Breast epithelium (tissue), 4 donors: ENCODE results near the gene RBP5. TPM values are rescaled to one million over a fixed set of nuclear protein-coding genes. Genes with fewer than 3 reads are reported as not detected.

Experiments
- DNase-seq, 2 donors: peaks; one replicate each; pipeline ENCODE4 v3.0.0-alpha.2; 2019; ENCODE audit warnings: low spot score in 2 of 2
- H3K27ac ChIP-seq, 2 donors: fragments of 200-600 bp; sonication (generic) in 1 of 2; one replicate each; pipeline ENCODE4 v1.5.1; 2016 to 2019; ENCODE audit warnings: mild to moderate bottlenecking in 1 of 2
- H3K27me3 ChIP-seq, 2 donors: fragments of 200-600 bp; sonication (generic) in 1 of 2; one replicate each; pipeline versions ENCODE4 v1.5.1 to v1.6.0; 2017 to 2019; ENCODE audit warnings: control low read depth in 1 of 2, mild to moderate bottlenecking in 1 of 2
- H3K36me3 ChIP-seq: fragments of 200-600 bp; one replicate; pipeline ENCODE4 v1.5.1; 2019
- H3K4me1 ChIP-seq, 2 donors: fragments of 200-600 bp; sonication (generic); one replicate each; pipeline ENCODE4 v1.5.1; 2016 to 2019; ENCODE audit warnings: control low read depth in 1 of 2
- H3K4me3 ChIP-seq, 3 donors: fragments of 200-600 bp; sonication (generic); 1 replicate in 2 of 3; 2 replicates in 1 of 3; pipeline ENCODE4 v1.5.1; 2016 to 2019; ENCODE audit warnings: mild to moderate bottlenecking in 3 of 3, moderate library complexity in 2 of 3
- H3K9me3 ChIP-seq, 2 donors: fragments of 200-600 bp; sonication (generic) in 1 of 2; one replicate each; pipeline ENCODE4 v1.5.1; 2016 to 2019; ENCODE audit warnings: control low read depth in 1 of 2
- POLR2A ChIP-seq: fragments of 450-650 bp; IDR thresholded peaks from one replicate; pipeline ENCODE4 v1.6.1; 2016; ENCODE audit warnings: antibody characterized with exemption, mild to moderate bottlenecking, moderate library complexity
- POLR2AphosphoS5 ChIP-seq, 3 donors: sonication (generic); formaldehyde crosslinking; IDR thresholded peaks; one replicate each; pipeline ENCODE4 v1.6.1; 2017; ENCODE audit warnings: antibody characterized with exemption in 3 of 3
- intact Hi-C: fragments of 100-400 bp; cut with DNase I; formaldehyde crosslinking; loops from one replicate; pipeline ENCODE4 v1.15.1; 2023; ENCODE audit warnings: low total_unique reads
- total RNA-seq, 3 donors: library from RNA; depleted of rRNA; stranded (reverse); fragments of >200 nt; gene quantifications; one replicate each; pipeline ENCODE4 v1.1.0, GENCODE V29; 2016
- TF ChIP-seq, protein P1 (sequence below), 3 donors: fragments of 450-650 bp; IDR thresholded peaks; one replicate each; pipeline ENCODE4 v1.5.1; 2016 to 2017; ENCODE audit warnings: antibody characterized with exemption in 3 of 3, mild to moderate bottlenecking in 3 of 3, moderate library complexity in 3 of 3

The RBP5 gene
- total RNA-seq, 3 donors from 2014 or later = 1.1 to 3.3 (median 2.9) TPM

DNA sequence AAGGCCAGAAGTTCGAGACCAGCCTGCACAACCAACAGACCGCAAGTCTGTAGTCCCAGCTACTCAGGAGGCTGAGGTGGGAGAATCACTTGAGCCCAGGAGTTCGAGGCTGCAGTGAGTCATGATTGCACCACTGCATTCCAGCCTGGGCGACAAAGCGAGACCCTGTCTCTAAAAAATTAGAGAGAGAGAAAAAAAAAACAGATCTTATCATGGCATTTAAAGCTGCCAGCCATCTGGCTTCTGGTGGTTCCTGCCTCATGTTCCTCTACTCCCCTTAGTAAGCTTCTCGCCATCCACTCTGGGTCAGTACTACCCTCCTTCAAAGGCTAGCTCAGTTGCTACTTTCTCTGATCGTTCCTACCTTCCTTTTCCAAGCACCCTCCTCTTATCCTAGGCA, 17.5 kb upstream of the RBP5 start:
- Histone ChIP-seq H3K27me3 (no peaks in the 10 kb centered on the region), H3K4me1 (no peaks in the 10 kb centered on the region), H3K9me3 (no peaks in the 10 kb centered on the region), H3K4me3 (no peak overlapping the region), H3K27ac (no peak overlapping the region), H3K36me3 (peaks cover 5% of the 10 kb centered on the region)
- intact Hi-C loops = no loop called here
- TF ChIP-seq, protein P1, sequence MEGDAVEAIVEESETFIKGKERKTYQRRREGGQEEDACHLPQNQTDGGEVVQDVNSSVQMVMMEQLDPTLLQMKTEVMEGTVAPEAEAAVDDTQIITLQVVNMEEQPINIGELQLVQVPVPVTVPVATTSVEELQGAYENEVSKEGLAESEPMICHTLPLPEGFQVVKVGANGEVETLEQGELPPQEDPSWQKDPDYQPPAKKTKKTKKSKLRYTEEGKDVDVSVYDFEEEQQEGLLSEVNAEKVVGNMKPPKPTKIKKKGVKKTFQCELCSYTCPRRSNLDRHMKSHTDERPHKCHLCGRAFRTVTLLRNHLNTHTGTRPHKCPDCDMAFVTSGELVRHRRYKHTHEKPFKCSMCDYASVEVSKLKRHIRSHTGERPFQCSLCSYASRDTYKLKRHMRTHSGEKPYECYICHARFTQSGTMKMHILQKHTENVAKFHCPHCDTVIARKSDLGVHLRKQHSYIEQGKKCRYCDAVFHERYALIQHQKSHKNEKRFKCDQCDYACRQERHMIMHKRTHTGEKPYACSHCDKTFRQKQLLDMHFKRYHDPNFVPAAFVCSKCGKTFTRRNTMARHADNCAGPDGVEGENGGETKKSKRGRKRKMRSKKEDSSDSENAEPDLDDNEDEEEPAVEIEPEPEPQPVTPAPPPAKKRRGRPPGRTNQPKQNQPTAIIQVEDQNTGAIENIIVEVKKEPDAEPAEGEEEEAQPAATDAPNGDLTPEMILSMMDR (IDR thresholded peaks at IDR 0.05) = no peak
- TF ChIP-seq POLR2A (no peak), POLR2AphosphoS5 (IDR thresholded peaks at IDR 0.05) (no peak)
- DNase-seq = no peak

DNA sequence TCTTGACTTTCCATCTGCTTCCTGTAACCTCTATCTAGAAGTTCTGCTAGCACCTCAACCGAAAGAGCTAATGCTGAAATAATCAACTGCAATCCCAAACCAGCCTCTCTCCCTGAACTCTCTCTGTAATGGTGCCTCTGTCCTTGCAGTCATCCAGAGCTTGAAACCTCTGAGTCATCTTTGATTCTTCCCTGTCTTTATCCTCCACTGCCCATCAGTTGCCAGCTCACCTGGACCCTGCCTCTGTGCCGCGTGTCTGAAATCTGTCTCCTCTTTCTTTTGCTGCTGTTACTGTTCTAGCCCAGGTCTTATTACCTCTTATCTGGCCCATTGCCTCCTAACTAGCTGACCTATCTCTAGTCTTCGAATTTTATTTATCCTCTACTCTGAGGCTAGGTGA, 17.0 kb upstream of the RBP5 start:
- no peaks in the 10 kb centered on the region for H3K9me3 ChIP-seq
- intact Hi-C loops = no loop called here
- TF ChIP-seq, protein P1 (IDR thresholded peaks at IDR 0.05) = no peak
- TF ChIP-seq POLR2A (no peak), POLR2AphosphoS5 (IDR thresholded peaks at IDR 0.05) (no peak)
- H3K4me3 ChIP-seq = no peak overlapping the region
- no peaks in the 10 kb centered on the region for H3K4me1 ChIP-seq
- DNase-seq = no peak
- no peak overlapping the region for H3K27ac ChIP-seq
- peaks cover 5% of the 10 kb centered on the region for H3K36me3 ChIP-seq
- no peaks in the 10 kb centered on the region for H3K27me3 ChIP-seq

DNA sequence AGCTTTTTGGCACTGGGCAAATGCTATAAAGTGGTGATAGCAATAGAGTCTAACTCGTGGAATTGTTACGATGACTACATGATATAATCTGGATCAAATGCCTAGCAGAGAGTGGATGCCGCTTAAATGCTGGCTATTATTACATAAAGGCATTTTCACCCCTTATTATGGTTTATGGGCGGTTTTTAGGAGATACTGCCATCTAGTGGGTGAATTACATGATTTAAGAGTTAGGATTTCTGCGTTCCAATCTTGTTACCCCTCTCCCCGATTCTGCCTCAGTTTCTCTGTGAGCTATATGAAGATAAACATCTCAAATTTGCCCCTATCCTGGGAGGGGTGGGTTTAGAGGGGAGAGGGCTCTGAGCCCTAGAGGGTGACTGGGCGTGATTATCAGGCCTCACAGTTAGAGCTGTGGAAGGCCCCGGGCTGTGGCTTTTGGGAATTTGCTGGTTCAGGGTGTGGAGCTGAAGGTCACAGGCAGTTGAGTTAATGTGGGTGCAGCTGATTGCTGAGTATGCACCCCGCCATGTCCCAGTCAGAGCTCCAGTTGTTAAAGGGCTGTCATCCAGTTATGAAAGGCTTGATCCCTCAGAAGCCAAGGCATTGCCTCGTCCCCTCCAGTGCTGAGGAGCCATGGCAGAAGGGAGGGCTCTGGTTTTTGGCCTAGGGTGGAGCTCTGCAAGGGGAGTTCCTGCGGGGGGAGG, 15.9 kb upstream of the RBP5 start:
- intact Hi-C loops = no loop called here
- Histone ChIP-seq H3K4me1 (no peaks in the 10 kb centered on the region), H3K27ac (peak overlapping the region in 1 of 2 donors; percentile 77), H3K9me3 (no peaks in the 10 kb centered on the region), H3K27me3 (no peaks in the 10 kb centered on the region), H3K4me3 (no peak overlapping the region), H3K36me3 (peaks cover 3% of the 10 kb centered on the region)
- TF ChIP-seq POLR2A = no peak
- no peak for TF ChIP-seq POLR2AphosphoS5 (IDR thresholded peaks at IDR 0.05)
- TF ChIP-seq, protein P1 (IDR thresholded peaks at IDR 0.05) = peak in 2 of 3 donors; percentile 25 to 37
- DNase-seq = no peak

DNA sequence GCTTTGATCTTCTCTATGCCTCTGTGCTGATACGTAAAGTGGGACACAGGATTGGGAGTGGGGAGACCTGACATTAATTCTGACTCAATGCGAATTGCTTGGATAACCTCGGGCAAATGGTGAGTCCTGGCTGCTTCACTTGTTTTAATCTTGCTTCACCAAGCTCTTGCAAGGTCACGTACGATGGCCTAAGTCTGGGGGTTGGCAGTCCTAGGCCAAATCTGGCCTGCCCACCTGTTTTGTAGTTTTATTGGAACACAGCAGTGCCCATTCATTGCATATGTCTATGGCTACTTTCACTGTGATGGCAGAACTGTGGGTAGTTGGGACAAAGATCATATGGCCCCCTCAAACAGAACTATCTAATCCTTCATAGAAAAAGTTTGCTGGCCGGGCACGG, 14.9 kb upstream of the RBP5 start:
- no peak for TF ChIP-seq POLR2AphosphoS5 (IDR thresholded peaks at IDR 0.05)
- TF ChIP-seq, protein P1 (IDR thresholded peaks at IDR 0.05) = no peak
- no peak for TF ChIP-seq POLR2A

DNA sequence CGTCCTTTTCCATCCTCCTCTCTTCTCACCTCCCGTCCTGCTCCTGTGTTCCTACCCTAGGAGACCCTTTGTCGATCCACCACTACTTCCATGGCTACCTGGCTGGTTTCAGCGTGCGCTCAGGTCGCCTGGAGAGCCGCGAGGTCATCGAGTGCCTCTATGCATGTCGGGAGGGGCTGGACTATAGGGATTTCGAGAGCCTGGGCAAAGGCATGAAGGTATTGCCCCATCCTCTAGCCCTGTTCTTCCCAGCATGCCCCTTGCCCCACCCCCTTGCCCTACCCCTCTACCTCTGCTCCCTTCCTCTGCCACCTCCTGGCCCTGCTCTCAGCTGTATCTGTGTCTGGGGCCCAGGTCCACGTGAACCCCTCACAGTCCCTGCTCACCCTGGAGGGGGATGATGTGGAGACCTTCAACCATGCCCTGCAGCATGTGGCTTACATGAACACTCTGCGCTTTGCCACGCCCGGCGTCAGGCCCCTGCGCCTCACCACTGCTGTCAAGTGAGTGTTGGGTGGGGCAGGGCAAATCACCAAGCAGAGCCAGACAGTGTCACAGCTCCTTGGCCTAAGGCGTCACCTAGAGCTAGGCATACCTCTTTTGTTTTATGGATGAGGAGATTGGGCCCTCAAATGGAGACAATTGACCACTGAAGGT, 14.2 kb upstream of the RBP5 start:
- DNase-seq = no peak
- Histone ChIP-seq H3K9me3 (no peaks in the 10 kb centered on the region), H3K4me3 (no peak overlapping the region), H3K27ac (no peak overlapping the region), H3K27me3 (no peaks in the 10 kb centered on the region), H3K36me3 (no peaks in the 10 kb centered on the region), H3K4me1 (no peaks in the 10 kb centered on the region)
- no peak for TF ChIP-seq POLR2A
- TF ChIP-seq, protein P1 (IDR thresholded peaks at IDR 0.05) = no peak
- TF ChIP-seq POLR2AphosphoS5 (IDR thresholded peaks at IDR 0.05) = no peak
- intact Hi-C loops = no loop called here

More for the DNA sequence above, 14.9 kb upstream of the RBP5 start:
- Histone ChIP-seq H3K9me3 (no peaks in the 10 kb centered on the region), H3K4me1 (no peaks in the 10 kb centered on the region), H3K36me3 (no peaks in the 10 kb centered on the region), H3K27me3 (no peaks in the 10 kb centered on the region), H3K27ac (no peak overlapping the region), H3K4me3 (no peak overlapping the region)
- intact Hi-C loops = no loop called here
- DNase-seq = peak in 1 of 2 donors; percentile 7
